Natural killer cell (primary cell): Measurements from ENCODE around the gene CLPTM1L. TPM values are rescaled to one million over a fixed set of nuclear protein-coding genes. Genes with fewer than 3 reads are reported as not detected.
"Not testable (repeated sequence)": the region's sequence is repeated elsewhere in the genome, so short reads cannot be mapped to it uniquely, and the experiment has no call there.

Experiments
- ATAC-seq, 3 donors: fragments of 150-1000 bp in 2 of 3; fragments of 200-7000 bp in 1 of 3; cut with Tn5 transposase; 1 replicate in 1 of 3; 2 replicates in 2 of 3; pipeline ENCODE4 v1.10.0; 2021; ENCODE audit warnings: mild to moderate bottlenecking in 2 of 3, moderate library complexity in 2 of 3
- DNase-seq, 2 donors: peaks; one replicate each; pipeline versions ENCODE4 v3.0.0 to v3.0.0-alpha.2; 2013 to 2021; ENCODE audit warnings: mixed read lengths in 1 of 2
- H3K27ac ChIP-seq: one replicate; pipeline ENCODE4 v1.5.1; 2013; ENCODE audit warnings: mild to moderate bottlenecking, low read length
- H3K27me3 ChIP-seq: one replicate; pipeline ENCODE4 v1.6.1; 2013; ENCODE audit warnings: low read length; ENCODE audit not compliant: control insufficient read depth, insufficient read depth
- H3K36me3 ChIP-seq: one replicate; pipeline ENCODE4 v1.6.1; 2013; ENCODE audit warnings: low read length; ENCODE audit not compliant: control insufficient read depth, insufficient read depth
- H3K4me1 ChIP-seq: one replicate; pipeline ENCODE4 v1.6.1; 2013; ENCODE audit warnings: low read length; ENCODE audit not compliant: control insufficient read depth, insufficient read depth
- H3K4me3 ChIP-seq: one replicate; pipeline ENCODE4 v1.5.1; 2013; ENCODE audit warnings: low read length
- H3K9me3 ChIP-seq: one replicate; pipeline ENCODE4 v1.6.1; 2013; ENCODE audit warnings: low read length; ENCODE audit not compliant: control insufficient read depth, insufficient read depth
- H3K27ac Mint-ChIP-seq, 2 donors: one replicate each; pipeline ENCODE4 v1.8.0; 2022; ENCODE audit warnings: mild to moderate bottlenecking in 2 of 2, mixed read lengths in 2 of 2, moderate library complexity in 1 of 2
- H3K27me3 Mint-ChIP-seq, 2 donors: one replicate each; pipeline ENCODE4 v1.8.0; 2022; ENCODE audit warnings: low read depth in 2 of 2, mixed read lengths in 2 of 2
- H3K36me3 Mint-ChIP-seq: one replicate; pipeline ENCODE4 v1.8.0; 2022; ENCODE audit warnings: mixed read lengths
- H3K4me1 Mint-ChIP-seq, 2 donors: one replicate each; pipeline ENCODE4 v1.8.0; 2022; ENCODE audit warnings: mixed read lengths in 2 of 2
- H3K4me3 Mint-ChIP-seq: one replicate; pipeline ENCODE4 v1.8.0; 2022; ENCODE audit warnings: mild to moderate bottlenecking, moderate library complexity, mixed read lengths
- H3K9me3 Mint-ChIP-seq, 2 donors: one replicate each; pipeline ENCODE4 v1.8.0; 2022; ENCODE audit warnings: mixed read lengths in 2 of 2
- WGBS: methylation state at CpG from one replicate; pipeline ENCODE4 v1.1.7; 2013; ENCODE audit warnings: missing lambda C conversion rate; ENCODE audit not compliant: insufficient coverage; 5-methylcytosine and 5-hydroxymethylcytosine counted together
- intact Hi-C: fragments of 100-400 bp; cut with micrococcal nuclease; formaldehyde crosslinking; loops from one replicate; pipeline ENCODE4 v1.14.2; 2022
- total RNA-seq, 4 donors: library from RNA; stranded (reverse); fragments of 120-200 nt in 1 of 4; gene quantifications; one replicate each; pipeline versions ENCODE4 v1.2.3 to v1.2.4, GENCODE V29; 2013 to 2022
- TF ChIP-seq, protein P1 (sequence below): fragments of 200-600 bp; IDR thresholded peaks from one replicate; pipeline ENCODE4 v1.8.0; 2022; ENCODE audit warnings: antibody characterized with exemption

The CLPTM1L gene
- total RNA-seq, 3 donors from 2014 or later (not counting 1 experiment from before 2014, with no cell fraction given): 67.1 to 105 (median 97.5) TPM

GRCh38 chr5:1329111-1329579 lies 15.8 kb downstream of the CLPTM1L start:
- H3K4me1 ChIP-seq: no peaks in the 10 kb centered on the region
- no peaks in the 10 kb centered on the region for H3K27me3 ChIP-seq
- TF ChIP-seq, protein P1, sequence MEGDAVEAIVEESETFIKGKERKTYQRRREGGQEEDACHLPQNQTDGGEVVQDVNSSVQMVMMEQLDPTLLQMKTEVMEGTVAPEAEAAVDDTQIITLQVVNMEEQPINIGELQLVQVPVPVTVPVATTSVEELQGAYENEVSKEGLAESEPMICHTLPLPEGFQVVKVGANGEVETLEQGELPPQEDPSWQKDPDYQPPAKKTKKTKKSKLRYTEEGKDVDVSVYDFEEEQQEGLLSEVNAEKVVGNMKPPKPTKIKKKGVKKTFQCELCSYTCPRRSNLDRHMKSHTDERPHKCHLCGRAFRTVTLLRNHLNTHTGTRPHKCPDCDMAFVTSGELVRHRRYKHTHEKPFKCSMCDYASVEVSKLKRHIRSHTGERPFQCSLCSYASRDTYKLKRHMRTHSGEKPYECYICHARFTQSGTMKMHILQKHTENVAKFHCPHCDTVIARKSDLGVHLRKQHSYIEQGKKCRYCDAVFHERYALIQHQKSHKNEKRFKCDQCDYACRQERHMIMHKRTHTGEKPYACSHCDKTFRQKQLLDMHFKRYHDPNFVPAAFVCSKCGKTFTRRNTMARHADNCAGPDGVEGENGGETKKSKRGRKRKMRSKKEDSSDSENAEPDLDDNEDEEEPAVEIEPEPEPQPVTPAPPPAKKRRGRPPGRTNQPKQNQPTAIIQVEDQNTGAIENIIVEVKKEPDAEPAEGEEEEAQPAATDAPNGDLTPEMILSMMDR: no peak
- H3K9me3 ChIP-seq: no peaks in the 10 kb centered on the region
- no peak overlapping the region for H3K27ac ChIP-seq
- H3K4me3 ChIP-seq: no peak overlapping the region
- H3K27ac Mint-ChIP-seq: no peak overlapping the region
- H3K9me3 Mint-ChIP-seq: no peaks in the 10 kb centered on the region
- DNase-seq (no peak), ATAC-seq (no peak)
- no peak overlapping the region for H3K4me3 Mint-ChIP-seq
- intact Hi-C loops: no loop called here
- H3K4me1 Mint-ChIP-seq: peaks cover 6 to 33% of the 10 kb centered on the region in 2 donors
- peaks cover 53% of the 10 kb centered on the region for H3K36me3 ChIP-seq
- H3K27me3 Mint-ChIP-seq: no peaks in the 10 kb centered on the region
- 97% methylated on average over 9 of the region's 9 CpGs for WGBS
- H3K36me3 Mint-ChIP-seq: no peaks in the 10 kb centered on the region

DNA sequence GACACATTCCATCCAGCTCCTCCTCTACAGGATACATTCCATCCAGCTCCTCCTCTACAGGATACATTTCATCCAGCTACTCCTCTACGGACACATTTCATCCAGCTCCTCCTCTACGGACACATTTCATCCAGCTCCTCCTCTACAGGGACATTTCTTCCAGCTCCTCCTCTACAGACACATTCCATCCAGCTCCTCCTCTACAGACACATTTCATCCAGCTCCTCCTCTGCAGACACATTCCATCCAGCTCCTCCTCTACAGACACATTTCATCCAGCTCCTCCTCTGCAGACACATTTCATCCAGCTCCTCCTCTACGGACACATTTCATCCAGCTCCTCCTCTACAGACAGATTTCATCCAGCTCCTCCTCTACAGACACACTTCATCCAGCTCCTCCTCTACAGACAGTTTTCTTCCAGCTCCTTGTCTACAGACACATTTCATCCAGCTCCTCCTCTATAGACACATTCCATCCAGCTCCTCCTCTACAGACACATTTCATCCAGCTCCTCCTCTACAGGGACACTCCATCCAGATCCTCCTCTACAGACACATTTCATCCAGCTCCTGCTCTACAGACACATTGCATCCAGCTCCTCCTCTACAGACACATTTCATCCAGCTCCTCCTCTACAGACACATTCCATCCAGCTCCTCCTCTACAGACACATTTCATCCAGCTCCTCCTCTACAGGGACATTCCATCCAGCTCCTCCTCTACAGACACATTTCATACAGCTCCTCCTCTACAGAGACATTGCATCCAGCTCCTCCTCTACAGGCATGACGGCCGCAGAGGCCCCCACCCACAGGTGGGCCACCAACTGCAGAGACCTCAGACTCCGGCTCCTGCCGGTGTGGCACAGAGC lies 16.4 kb downstream of the CLPTM1L start:
- H3K9me3 Mint-ChIP-seq, H3K9me3 ChIP-seq, H3K27ac Mint-ChIP-seq, DNase-seq, H3K4me3 Mint-ChIP-seq, H3K4me1 ChIP-seq, H3K27me3 ChIP-seq, H3K4me3 ChIP-seq, H3K36me3 Mint-ChIP-seq, H3K27ac ChIP-seq, H3K27me3 Mint-ChIP-seq, ATAC-seq, intact Hi-C loops: not testable (repeated sequence)
- H3K4me1 Mint-ChIP-seq: peaks cover 6 to 33% of the 10 kb centered on the region in 2 donors
- peaks cover 53% of the 10 kb centered on the region for H3K36me3 ChIP-seq
- WGBS: 93% methylated on average over 7 of the region's 7 CpGs

- 90% methylated on average over 6 of the region's 6 CpGs for WGBS
- intact Hi-C loops, ATAC-seq, H3K27ac ChIP-seq, DNase-seq, H3K4me1 ChIP-seq, H3K4me3 Mint-ChIP-seq, H3K9me3 Mint-ChIP-seq, H3K36me3 Mint-ChIP-seq, H3K9me3 ChIP-seq, H3K27me3 Mint-ChIP-seq, H3K4me3 ChIP-seq, H3K27me3 ChIP-seq, H3K27ac Mint-ChIP-seq: not testable (repeated sequence)
- peaks cover 6 to 28% of the 10 kb centered on the region in 2 donors for H3K4me1 Mint-ChIP-seq
- peaks cover 47% of the 10 kb centered on the region for H3K36me3 ChIP-seq
Observed at GRCh38 chr5:1326901-1327756, 17.8 kb downstream of the CLPTM1L start.

- H3K27me3 Mint-ChIP-seq, DNase-seq, H3K9me3 Mint-ChIP-seq, intact Hi-C loops, ATAC-seq, H3K36me3 Mint-ChIP-seq, H3K27ac Mint-ChIP-seq, H3K9me3 ChIP-seq, H3K27ac ChIP-seq, H3K4me3 ChIP-seq, H3K27me3 ChIP-seq, H3K4me3 Mint-ChIP-seq, H3K4me1 ChIP-seq: not testable (repeated sequence)
- peaks cover 6 to 28% of the 10 kb centered on the region in 2 donors for H3K4me1 Mint-ChIP-seq
- H3K36me3 ChIP-seq: peaks cover 47% of the 10 kb centered on the region
- WGBS: 90% methylated on average over 5 of the region's 5 CpGs
Observed at GRCh38 chr5:1326532-1326875, 18.4 kb downstream of the CLPTM1L start.
